NCI-H510A treated with DMSO at 0.1 percent for 48 hours (cell line): ENCODE results near the gene SLC34A3.
"Not testable (repeated sequence)": the region's sequence is repeated elsewhere in the genome, so short reads cannot be mapped to it uniquely, and the experiment has no call there.

Experiments
- DNase-seq: peaks from one replicate; lab custom pipeline; 2025; lab: John Stamatoyannopoulos, UW

SLC34A3 gene

GRCh38 chr9:137241490-137242268 is 11.0 kb downstream of the SLC34A3 start:
- no peak for DNase-seq

GRCh38 chr9:137242269-137243203 is 11.8 kb downstream of the SLC34A3 start:
- DNase-seq: no peak

GRCh38 chr9:137243266-137243625 is 12.5 kb downstream of the SLC34A3 start:
- DNase-seq: not testable (repeated sequence)

- no peak for DNase-seq
These were observed 13.2 kb downstream of the SLC34A3 start for GRCh38 chr9:137243626-137244485.

GRCh38 chr9:137244486-137245449 is 14.1 kb downstream of the SLC34A3 start:
- no peak for DNase-seq

GRCh38 chr9:137245450-137246421 is 15.0 kb downstream of the SLC34A3 start:
- DNase-seq: no peak

- DNase-seq: peak; percentile 33
These were observed 16.6 kb downstream of the SLC34A3 start for GRCh38 chr9:137247135-137247915.

- DNase-seq: no peak
These were observed 17.1 kb downstream of the SLC34A3 start for GRCh38 chr9:137247916-137248175.

GRCh38 chr9:137250329-137251193 is 19.9 kb downstream of the SLC34A3 start:
- no peak for DNase-seq

- DNase-seq: no peak
These were observed 20.4 kb downstream of the SLC34A3 start, which contains the start of gene STPG3 for GRCh38 chr9:137251194-137251461. Gene STPG3, plus strand, starts transcription at chr9:137251286. Its CDS starts 1 bp downstream, at chr9:137251287.

GRCh38 chr9:137251490-137252268 is 21.0 kb downstream of the SLC34A3 start:
- no peak for DNase-seq

- DNase-seq: peak; percentile 75
These were observed 22.1 kb downstream of the SLC34A3 start for GRCh38 chr9:137252555-137253506.

- no peak for DNase-seq
These were observed 23.3 kb downstream of the SLC34A3 start for GRCh38 chr9:137253717-137254623.

- peak; percentile 84 for DNase-seq
These were observed 24.1 kb downstream of the SLC34A3 start, which contains the start of gene NELFB for GRCh38 chr9:137254624-137255447. Gene NELFB, plus strand, starts transcription at chr9:137255327.
